Glutamatergic neuron (in vitro differentiated cells): ENCODE results near the gene CARMIL1. TPM values are rescaled to one million over a fixed set of nuclear protein-coding genes. Genes with fewer than 3 reads are reported as not detected.

Experiments used
- DNase-seq: peaks from one replicate; pipeline ENCODE4 v3.0.0; 2022
- H3K27ac Mint-ChIP-seq: one replicate; pipeline ENCODE4 v1.8.0; 2020; ENCODE audit warnings: mild to moderate bottlenecking, mixed read lengths, inconsistent platforms; ENCODE audit not compliant: unreplicated experiment
- H3K27me3 Mint-ChIP-seq: one replicate; pipeline ENCODE4 v1.8.0; 2020; ENCODE audit warnings: mild to moderate bottlenecking, moderate library complexity, mixed read lengths, inconsistent platforms; ENCODE audit not compliant: unreplicated experiment
- H3K36me3 Mint-ChIP-seq: one replicate; pipeline ENCODE4 v1.8.0; 2020; ENCODE audit warnings: mild to moderate bottlenecking, mixed read lengths, inconsistent platforms; ENCODE audit not compliant: unreplicated experiment
- H3K4me1 Mint-ChIP-seq: one replicate; pipeline ENCODE4 v1.8.0; 2020; ENCODE audit warnings: mild to moderate bottlenecking, low read depth, mixed read lengths, inconsistent platforms; ENCODE audit not compliant: unreplicated experiment
- H3K4me3 Mint-ChIP-seq: one replicate; pipeline ENCODE4 v1.8.0; 2020; ENCODE audit warnings: mild to moderate bottlenecking, mixed read lengths, inconsistent platforms; ENCODE audit not compliant: unreplicated experiment
- H3K9me3 Mint-ChIP-seq: one replicate; pipeline ENCODE4 v1.8.0; 2020; ENCODE audit warnings: mild to moderate bottlenecking, moderate library complexity, mixed read lengths, inconsistent platforms; ENCODE audit not compliant: unreplicated experiment
- total RNA-seq: library from RNA; stranded (reverse); fragmentation: NEBNext Ultra II Directional; extraction: Animal tissue kit (Norgen Biotek cat#: 25700); gene quantifications from one replicate; pipeline ENCODE4 v1.2.1, GENCODE V29; 2021; ENCODE audit not compliant: unreplicated experiment
- TF ChIP-seq, protein P1 (sequence below): fragments of 200-600 bp; sonication (generic); IDR thresholded peaks from one replicate; pipeline ENCODE4 v1.5.0; 2021; ENCODE audit not compliant: partially characterized antibody, unreplicated experiment

CARMIL1 gene
- total RNA-seq, 1 donor from 2014 or later = 4.8 TPM

DNA sequence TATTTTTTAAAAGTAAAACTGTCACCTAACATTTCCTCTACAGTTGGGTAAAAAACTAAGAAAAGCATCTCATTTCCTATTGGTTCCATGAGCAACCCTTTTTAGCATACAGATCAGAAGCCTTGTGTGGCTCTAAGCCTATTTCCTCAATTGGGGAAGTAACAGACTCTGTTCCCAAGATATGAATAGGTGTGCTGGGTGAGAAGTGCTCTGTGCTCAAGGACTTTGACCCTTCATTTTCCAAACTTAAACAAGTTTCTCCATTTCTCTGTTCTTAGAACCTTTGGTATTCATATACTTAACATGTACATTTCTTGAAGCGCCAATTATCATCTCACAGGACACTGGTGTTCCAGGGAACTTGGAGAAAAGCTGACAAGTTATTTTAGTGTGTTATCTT is 24.1 kb downstream of the CARMIL1 start:
- DNase-seq = no peak
- TF ChIP-seq, protein P1, sequence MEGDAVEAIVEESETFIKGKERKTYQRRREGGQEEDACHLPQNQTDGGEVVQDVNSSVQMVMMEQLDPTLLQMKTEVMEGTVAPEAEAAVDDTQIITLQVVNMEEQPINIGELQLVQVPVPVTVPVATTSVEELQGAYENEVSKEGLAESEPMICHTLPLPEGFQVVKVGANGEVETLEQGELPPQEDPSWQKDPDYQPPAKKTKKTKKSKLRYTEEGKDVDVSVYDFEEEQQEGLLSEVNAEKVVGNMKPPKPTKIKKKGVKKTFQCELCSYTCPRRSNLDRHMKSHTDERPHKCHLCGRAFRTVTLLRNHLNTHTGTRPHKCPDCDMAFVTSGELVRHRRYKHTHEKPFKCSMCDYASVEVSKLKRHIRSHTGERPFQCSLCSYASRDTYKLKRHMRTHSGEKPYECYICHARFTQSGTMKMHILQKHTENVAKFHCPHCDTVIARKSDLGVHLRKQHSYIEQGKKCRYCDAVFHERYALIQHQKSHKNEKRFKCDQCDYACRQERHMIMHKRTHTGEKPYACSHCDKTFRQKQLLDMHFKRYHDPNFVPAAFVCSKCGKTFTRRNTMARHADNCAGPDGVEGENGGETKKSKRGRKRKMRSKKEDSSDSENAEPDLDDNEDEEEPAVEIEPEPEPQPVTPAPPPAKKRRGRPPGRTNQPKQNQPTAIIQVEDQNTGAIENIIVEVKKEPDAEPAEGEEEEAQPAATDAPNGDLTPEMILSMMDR = no peak
- Mint-ChIP-seq H3K4me1 (peaks cover 20% of the 10 kb centered on the region), H3K27ac (no peak overlapping the region), H3K9me3 (peaks cover 4% of the 10 kb centered on the region), H3K27me3 (peaks cover 4% of the 10 kb centered on the region), H3K4me3 (no peak overlapping the region), H3K36me3 (peaks cover 5% of the 10 kb centered on the region)

DNA sequence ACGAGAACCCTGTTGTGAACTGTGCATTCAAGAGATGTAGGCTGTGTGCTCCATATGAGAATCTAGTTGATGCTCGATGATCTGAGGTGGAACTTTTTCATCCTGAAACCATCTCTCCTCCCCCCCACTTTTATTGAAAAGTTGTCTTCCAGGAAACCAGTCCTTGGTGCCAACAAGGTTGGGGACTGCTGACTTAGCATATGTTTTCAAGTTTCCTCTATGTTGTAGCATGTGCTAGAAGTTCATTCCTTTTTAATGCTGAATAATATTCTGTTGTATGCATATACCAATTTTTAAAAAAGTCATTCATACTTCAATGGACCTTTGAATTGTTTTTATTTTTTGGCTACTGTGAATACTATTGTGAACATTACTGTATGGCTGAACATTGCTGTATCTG is 27.2 kb downstream of the CARMIL1 start:
- peaks cover 4% of the 10 kb centered on the region for H3K27me3 Mint-ChIP-seq
- peaks cover 4% of the 10 kb centered on the region for H3K9me3 Mint-ChIP-seq
- no peak for DNase-seq
- TF ChIP-seq, protein P1 = no peak
- no peak overlapping the region for H3K27ac Mint-ChIP-seq
- H3K36me3 Mint-ChIP-seq = peaks cover 5% of the 10 kb centered on the region
- H3K4me3 Mint-ChIP-seq = no peak overlapping the region
- H3K4me1 Mint-ChIP-seq = peaks cover 15% of the 10 kb centered on the region

- H3K27me3 Mint-ChIP-seq = peaks cover 4% of the 10 kb centered on the region
- peaks cover under 1% of the 10 kb centered on the region for H3K4me1 Mint-ChIP-seq
- no peak overlapping the region for H3K27ac Mint-ChIP-seq
- no peak overlapping the region for H3K4me3 Mint-ChIP-seq
- TF ChIP-seq, protein P1 = no peak
- no peak for DNase-seq
- peaks cover 5% of the 10 kb centered on the region for H3K36me3 Mint-ChIP-seq
- H3K9me3 Mint-ChIP-seq = no peaks in the 10 kb centered on the region
These were observed 28.8 kb downstream of the CARMIL1 start for GRCh38 chr6:25307805-25308494.

DNA sequence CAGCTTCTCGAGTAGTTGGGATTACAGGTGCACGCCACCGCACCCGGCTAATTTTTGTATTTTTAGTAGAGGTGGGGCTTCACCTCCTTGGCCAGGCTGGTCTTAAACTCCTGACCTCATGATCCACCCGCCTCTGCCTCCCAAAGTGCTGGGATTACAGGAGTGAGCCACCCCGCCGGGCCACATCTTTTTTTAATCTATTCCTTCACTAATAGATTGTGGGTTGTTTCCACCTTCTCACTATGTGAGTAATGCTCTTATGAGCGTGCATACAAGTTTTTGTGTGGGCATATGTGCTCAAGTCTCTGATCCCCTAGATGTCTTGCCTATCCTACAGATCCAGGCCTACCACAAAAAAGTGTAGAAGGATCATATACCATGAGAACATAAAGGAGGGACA is 30.7 kb downstream of the CARMIL1 start:
- H3K4me1 Mint-ChIP-seq = no peaks in the 10 kb centered on the region
- no peaks in the 10 kb centered on the region for H3K27me3 Mint-ChIP-seq
- no peak for DNase-seq
- no peak overlapping the region for H3K27ac Mint-ChIP-seq
- no peaks in the 10 kb centered on the region for H3K36me3 Mint-ChIP-seq
- TF ChIP-seq, protein P1 = no peak
- no peaks in the 10 kb centered on the region for H3K9me3 Mint-ChIP-seq
- H3K4me3 Mint-ChIP-seq = no peak overlapping the region

GRCh38 chr6:25311331-25311840 is 32.2 kb downstream of the CARMIL1 start:
- Mint-ChIP-seq H3K27me3 (no peaks in the 10 kb centered on the region), H3K9me3 (no peaks in the 10 kb centered on the region), H3K4me3 (no peak overlapping the region), H3K4me1 (no peaks in the 10 kb centered on the region), H3K36me3 (no peaks in the 10 kb centered on the region), H3K27ac (no peak overlapping the region)
- TF ChIP-seq, protein P1 = no peak
- DNase-seq = no peak
